Fibroblast of mammary gland (primary cell): ENCODE measurements around the gene ARL14EP.

Experiments used
- DNase-seq: peaks from one replicate; pipeline ENCODE4 v3.0.0-alpha.2; 2010; ENCODE audit warnings: low read depth
- H3K4me3 ChIP-seq: 2 replicates; pipeline ENCODE4 v1.5.1; 2011; ENCODE audit warnings: low read depth, mild to moderate bottlenecking, low read length, moderate library complexity; ENCODE audit not compliant: control insufficient read depth
- CTCF ChIP-seq: conservative IDR thresholded peaks from 2 replicates; pipeline ENCODE4 v1.5.1; 2011; ENCODE audit warnings: low read depth, low read length, inconsistent platforms; ENCODE audit not compliant: control insufficient read depth, insufficient read depth

The ARL14EP gene

GRCh38 chr11:30326114-30326778, 3.3 kb downstream of the ARL14EP start:
- no peak for TF ChIP-seq CTCF
- no peak overlapping the region for H3K4me3 ChIP-seq
- peak; percentile 60 for DNase-seq

GRCh38 chr11:30326906-30327305, 4.0 kb downstream of the ARL14EP start:
- no peak for DNase-seq
- no peak for TF ChIP-seq CTCF
- no peak overlapping the region for H3K4me3 ChIP-seq

- peak; percentile 12 for DNase-seq
- no peak for TF ChIP-seq CTCF
- H3K4me3 ChIP-seq = no peak overlapping the region
Measured at GRCh38 chr11:30328681-30329080, 5.8 kb downstream of the ARL14EP start.

GRCh38 chr11:30329150-30329940, 6.4 kb downstream of the ARL14EP start:
- DNase-seq = peak; percentile 9
- no peak for TF ChIP-seq CTCF
- H3K4me3 ChIP-seq = no peak overlapping the region

- peak; percentile 54 for TF ChIP-seq CTCF
- peak; percentile 24 for DNase-seq
- no peak overlapping the region for H3K4me3 ChIP-seq
Measured at GRCh38 chr11:30333405-30333804, 10.5 kb downstream of the ARL14EP start.

GRCh38 chr11:30342736-30343166, 19.8 kb downstream of the ARL14EP start:
- H3K4me3 ChIP-seq = no peak overlapping the region
- TF ChIP-seq CTCF = no peak
- DNase-seq = no peak
